SK-N-SH treated with all-trans-retinoic acid at 6 μM for 48 hours (cell line): ENCODE results near the gene RPS4Y2.

ENCODE experiments used
- ATAC-seq: fragments of 200-7000 bp; cut with Tn5 transposase; 3 replicates; pipeline ENCODE4 v1.9.1; 2020; ENCODE audit warnings: mild to moderate bottlenecking, moderate library complexity
- ARNTL ChIP-seq: fragments of 450-650 bp; formaldehyde crosslinking; IDR thresholded peaks from 2 replicates; pipeline ENCODE4 v1.5.0; 2020; ENCODE audit warnings: low read depth, mild to moderate bottlenecking, moderate library complexity, borderline replicate concordance
- BACH2 ChIP-seq: fragments of 250-450 bp; sonication (Bioruptor Pico); IDR thresholded peaks from 2 replicates; pipeline ENCODE4 v1.9.0; 2021; ENCODE audit warnings: mild to moderate bottlenecking, borderline replicate concordance
- CREB5 ChIP-seq: fragments of 250-450 bp; sonication (Bioruptor Pico); IDR thresholded peaks from 2 replicates; pipeline ENCODE4 v1.5.1; 2020; ENCODE audit warnings: low read depth, mild to moderate bottlenecking, moderate library complexity
- CSDC2 ChIP-seq: fragments of 250-450 bp; sonication (Bioruptor Pico); IDR thresholded peaks from 2 replicates; pipeline ENCODE4 v1.5.0; 2020; ENCODE audit warnings: mild to moderate bottlenecking, moderate library complexity
- ESRRG ChIP-seq: fragments of 250-450 bp; sonication (Bioruptor Pico); IDR thresholded peaks from 2 replicates; pipeline ENCODE4 v1.6.1; 2021; ENCODE audit warnings: mild to moderate bottlenecking
- GLIS3 ChIP-seq: fragments of 250-450 bp; sonication (Bioruptor Pico); IDR thresholded peaks from 2 replicates; pipeline ENCODE4 v1.5.0; 2020; ENCODE audit warnings: mild to moderate bottlenecking, moderate library complexity
- ISL1 ChIP-seq: fragments of 250-450 bp; sonication (Bioruptor Pico); IDR thresholded peaks from 2 replicates; pipeline ENCODE4 v2.1.2; 2022; ENCODE audit warnings: mild to moderate bottlenecking, moderate library complexity
- OSR1 ChIP-seq: fragments of 250-450 bp; sonication (Bioruptor Pico); IDR thresholded peaks from 2 replicates; pipeline ENCODE4 v1.8.0; 2022; ENCODE audit warnings: moderate library complexity, mild to moderate bottlenecking, inconsistent platforms
- PATZ1 ChIP-seq: fragments of 250-450 bp; sonication (Bioruptor Pico); IDR thresholded peaks from 2 replicates; pipeline ENCODE4 v1.8.0; 2020; ENCODE audit warnings: mild to moderate bottlenecking, moderate library complexity, borderline replicate concordance
- PPARA ChIP-seq: fragments of 250-450 bp; sonication (Bioruptor Pico); IDR thresholded peaks from 2 replicates; pipeline ENCODE4 v1.5.0; 2020; ENCODE audit warnings: mild to moderate bottlenecking, borderline replicate concordance
- RARB ChIP-seq: fragments of 250-450 bp; sonication (Bioruptor Pico); IDR thresholded peaks from 2 replicates; pipeline ENCODE4 v1.8.0; 2021; ENCODE audit warnings: mild to moderate bottlenecking, moderate library complexity
- SNAI2 ChIP-seq: fragments of 250-450 bp; sonication (Bioruptor Pico); IDR thresholded peaks from 2 replicates; pipeline ENCODE4 v1.5.0; 2020; ENCODE audit warnings: mild to moderate bottlenecking, moderate library complexity
- TCF4 ChIP-seq: fragments of 250-450 bp; sonication (Bioruptor Pico); IDR thresholded peaks from 2 replicates; pipeline ENCODE4 v1.8.0; 2021; ENCODE audit warnings: mild to moderate bottlenecking, moderate library complexity, borderline replicate concordance
- TOX ChIP-seq: fragments of 250-450 bp; sonication (Bioruptor Pico); IDR thresholded peaks from 2 replicates; pipeline ENCODE4 v1.8.0; 2021; ENCODE audit warnings: mild to moderate bottlenecking, moderate library complexity, borderline replicate concordance
- ZC3H10 ChIP-seq: fragments of 250-450 bp; sonication (Bioruptor Pico); IDR thresholded peaks from 2 replicates; pipeline ENCODE4 v1.5.1; 2021; ENCODE audit warnings: mild to moderate bottlenecking, moderate library complexity
- ZFP3 ChIP-seq: fragments of 250-450 bp; sonication (Bioruptor Pico); IDR thresholded peaks from 2 replicates; pipeline ENCODE4 v1.5.0; 2020; ENCODE audit warnings: mild to moderate bottlenecking, moderate library complexity
- ZFP30 ChIP-seq: fragments of 450-650 bp; formaldehyde crosslinking; IDR thresholded peaks from 2 replicates; pipeline ENCODE4 v1.5.0; 2022; ENCODE audit warnings: mild to moderate bottlenecking, moderate library complexity
- ZNF565 ChIP-seq: fragments of 450-650 bp; formaldehyde crosslinking; conservative IDR thresholded peaks from 2 replicates; pipeline ENCODE4 v1.5.0; 2020; ENCODE audit warnings: low read depth, mild to moderate bottlenecking, moderate library complexity
- ZNF70 ChIP-seq: fragments of 450-650 bp; formaldehyde crosslinking; IDR thresholded peaks from 2 replicates; pipeline ENCODE4 v1.5.0; 2020; ENCODE audit warnings: mild to moderate bottlenecking, moderate library complexity
- ZNF8 ChIP-seq: fragments of 450-650 bp; formaldehyde crosslinking; IDR thresholded peaks from 2 replicates; pipeline ENCODE4 v1.5.0; 2020; ENCODE audit warnings: mild to moderate bottlenecking, moderate library complexity
- TF ChIP-seq, protein P1 (sequence below): fragments of 250-450 bp; sonication (Bioruptor Pico); IDR thresholded peaks from 2 replicates; pipeline ENCODE4 v1.5.1; 2021; ENCODE audit warnings: mild to moderate bottlenecking, moderate library complexity
- TF ChIP-seq, protein P2 (sequence below): fragments of 250-450 bp; sonication (Bioruptor Pico); IDR thresholded peaks from 2 replicates; pipeline ENCODE4 v1.8.0; 2021; ENCODE audit warnings: low read depth, mild to moderate bottlenecking, moderate library complexity, borderline replicate concordance

RPS4Y2 gene

DNA sequence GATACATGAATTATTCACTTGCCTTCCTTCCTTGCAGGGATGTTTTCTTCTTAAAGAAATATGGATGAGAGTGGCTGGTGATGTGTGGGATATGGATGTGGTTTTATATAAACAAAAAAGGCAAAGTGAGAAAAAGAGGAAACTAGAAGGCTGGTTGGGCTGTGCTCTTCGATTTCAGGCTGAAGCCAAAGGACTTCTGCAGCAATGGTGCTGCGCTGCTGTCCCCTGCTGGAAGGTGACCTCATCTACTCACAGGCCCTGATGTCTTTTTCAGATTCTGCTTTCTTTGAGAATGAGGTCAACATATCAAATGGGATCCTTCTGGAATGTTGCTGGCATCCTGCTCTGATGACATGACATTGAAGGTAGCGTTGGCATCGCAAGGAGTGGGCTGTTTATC, 15.3 kb upstream of the RPS4Y2 start:
- TF ChIP-seq ESRRG (CRISPR knock-in tag) = no peak
- TF ChIP-seq ARNTL (CRISPR knock-in tag) = no peak
- TF ChIP-seq ISL1 = no peak
- no peak for TF ChIP-seq ZNF70 (CRISPR knock-in tag)
- TF ChIP-seq ZNF8 (CRISPR knock-in tag) = no peak
- TF ChIP-seq CREB5 (CRISPR knock-in tag) = no peak
- TF ChIP-seq, protein P1, sequence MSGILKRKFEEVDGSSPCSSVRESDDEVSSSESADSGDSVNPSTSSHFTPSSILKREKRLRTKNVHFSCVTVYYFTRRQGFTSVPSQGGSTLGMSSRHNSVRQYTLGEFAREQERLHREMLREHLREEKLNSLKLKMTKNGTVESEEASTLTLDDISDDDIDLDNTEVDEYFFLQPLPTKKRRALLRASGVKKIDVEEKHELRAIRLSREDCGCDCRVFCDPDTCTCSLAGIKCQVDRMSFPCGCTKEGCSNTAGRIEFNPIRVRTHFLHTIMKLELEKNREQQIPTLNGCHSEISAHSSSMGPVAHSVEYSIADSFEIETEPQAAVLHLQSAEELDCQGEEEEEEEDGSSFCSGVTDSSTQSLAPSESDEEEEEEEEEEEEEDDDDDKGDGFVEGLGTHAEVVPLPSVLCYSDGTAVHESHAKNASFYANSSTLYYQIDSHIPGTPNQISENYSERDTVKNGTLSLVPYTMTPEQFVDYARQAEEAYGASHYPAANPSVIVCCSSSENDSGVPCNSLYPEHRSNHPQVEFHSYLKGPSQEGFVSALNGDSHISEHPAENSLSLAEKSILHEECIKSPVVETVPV (CRISPR knock-in tag) = no peak
- TF ChIP-seq ZC3H10 (CRISPR knock-in tag) = no peak
- TF ChIP-seq ZNF565 (CRISPR knock-in tag) = no peak
- TF ChIP-seq, protein P2, sequence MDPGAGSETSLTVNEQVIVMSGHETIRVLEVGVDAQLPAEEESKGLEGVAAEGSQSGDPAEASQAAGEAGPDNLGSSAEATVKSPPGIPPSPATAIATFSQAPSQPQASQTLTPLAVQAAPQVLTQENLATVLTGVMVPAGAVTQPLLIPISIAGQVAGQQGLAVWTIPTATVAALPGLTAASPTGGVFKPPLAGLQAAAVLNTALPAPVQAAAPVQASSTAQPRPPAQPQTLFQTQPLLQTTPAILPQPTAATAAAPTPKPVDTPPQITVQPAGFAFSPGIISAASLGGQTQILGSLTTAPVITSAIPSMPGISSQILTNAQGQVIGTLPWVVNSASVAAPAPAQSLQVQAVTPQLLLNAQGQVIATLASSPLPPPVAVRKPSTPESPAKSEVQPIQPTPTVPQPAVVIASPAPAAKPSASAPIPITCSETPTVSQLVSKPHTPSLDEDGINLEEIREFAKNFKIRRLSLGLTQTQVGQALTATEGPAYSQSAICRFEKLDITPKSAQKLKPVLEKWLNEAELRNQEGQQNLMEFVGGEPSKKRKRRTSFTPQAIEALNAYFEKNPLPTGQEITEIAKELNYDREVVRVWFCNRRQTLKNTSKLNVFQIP (CRISPR knock-in tag) = no peak
- no peak for TF ChIP-seq PPARA (CRISPR knock-in tag)
- TF ChIP-seq ZFP30 (CRISPR knock-in tag) = no peak
- TF ChIP-seq CSDC2 (CRISPR knock-in tag) = no peak
- TF ChIP-seq RARB (CRISPR knock-in tag) = no peak
- no peak for ATAC-seq

GRCh38 chrY:20745060-20745459, 10.8 kb upstream of the RPS4Y2 start:
- no peak for ATAC-seq
- TF ChIP-seq ZFP3 (CRISPR knock-in tag) (no peak), ISL1 (no peak), TCF4 (CRISPR knock-in tag) (no peak), BACH2 (CRISPR knock-in tag) (no peak)

- ATAC-seq = no peak
- TF ChIP-seq TCF4 (CRISPR knock-in tag) (no peak), TOX (CRISPR knock-in tag) (no peak), ISL1 (no peak), ZC3H10 (CRISPR knock-in tag) (no peak), PATZ1 (CRISPR knock-in tag) (no peak), BACH2 (CRISPR knock-in tag) (no peak), RARB (CRISPR knock-in tag) (no peak), ZFP30 (CRISPR knock-in tag) (no peak), GLIS3 (CRISPR knock-in tag) (no peak), ZNF8 (CRISPR knock-in tag) (no peak), CSDC2 (CRISPR knock-in tag) (no peak), SNAI2 (CRISPR knock-in tag) (no peak), ARNTL (CRISPR knock-in tag) (no peak), OSR1 (CRISPR knock-in tag) (no peak), CREB5 (CRISPR knock-in tag) (no peak), ESRRG (CRISPR knock-in tag) (no peak), ZFP3 (CRISPR knock-in tag) (no peak)
- TF ChIP-seq, protein P2 (CRISPR knock-in tag) = no peak
- TF ChIP-seq, protein P1 (CRISPR knock-in tag) = no peak
Measured at GRCh38 chrY:20746919-20747318, 9.0 kb upstream of the RPS4Y2 start.
